SK-N-SH (cell line): ENCODE data around the gene FMR1NB. TPM values are rescaled to one million over a fixed set of nuclear protein-coding genes. Genes with fewer than 3 reads are reported as not detected.

Experiments
- CTCF ChIA-PET: fragments of 300-600, 350-600 bp; formaldehyde crosslinking; extraction: SDS; loops from one replicate; lab custom pipeline; 2021; lab: Yijun Ruan, JAX
- POLR2A ChIA-PET: fragments of 350-600 bp; sonication (Branson Sonifier 250); formaldehyde crosslinking; extraction: SDS; loops from one replicate; lab custom pipeline; 2020; ENCODE audit warnings: antibody characterized with exemption, inconsistent platforms; lab: Yijun Ruan, JAX
- DNase-seq: peaks from one replicate; pipeline ENCODE4 v3.0.0; 2012
- H2AFZ ChIP-seq: fragments of 200-600 bp; sonication (generic); 2 replicates; pipeline ENCODE4 v1.8.1; 2016; ENCODE audit warnings: antibody characterized with exemption, mild to moderate bottlenecking, low read depth
- H3F3A ChIP-seq: fragments of 200-600 bp; sonication (generic); replicated peaks from 2 replicates; pipeline ENCODE3; 2016; ENCODE audit warnings: antibody characterized with exemption, mild to moderate bottlenecking; ENCODE audit not compliant: insufficient read depth
- H3K27ac ChIP-seq, 2 experiments: fragments of 200-500 bp in 1 of 2; fragments of 200-600 bp in 1 of 2; sonication (Bioruptor generic) in 1 of 2; sonication (generic), shearing (Covaris generic) in 1 of 2; 2 replicates each; pipeline versions ENCODE4 v1.5.1 to v1.6.1; 2014 to 2016; ENCODE audit warnings: low read depth in 2 of 2, inconsistent platforms in 1 of 2, low read length in 1 of 2, mild to moderate bottlenecking in 1 of 2, mixed read lengths in 1 of 2
- H3K27me3 ChIP-seq: fragments of 200-600 bp; sonication (generic), shearing (Covaris generic); 2 replicates; pipeline ENCODE4 v1.6.1; 2016; ENCODE audit warnings: mixed run types; ENCODE audit not compliant: insufficient read depth
- H3K36me3 ChIP-seq, 2 experiments: fragments of 200-500 bp in 1 of 2; fragments of 200-600 bp in 1 of 2; sonication (Bioruptor generic) in 1 of 2; sonication (generic) in 1 of 2; replicated peaks in 1 of 2; 2 replicates each; pipeline versions ENCODE3 to v1.5.1; 2014 to 2016; ENCODE audit warnings: low read length in 1 of 2, mild to moderate bottlenecking in 1 of 2; ENCODE audit not compliant: insufficient read depth in 2 of 2, control insufficient read depth in 1 of 2
- H3K4me1 ChIP-seq, 2 experiments: fragments of 200-500 bp in 1 of 2; fragments of 200-600 bp in 1 of 2; sonication (Bioruptor generic) in 1 of 2; sonication (generic), shearing (Covaris generic) in 1 of 2; 2 replicates each; pipeline versions ENCODE4 v1.5.1 to v1.6.1; 2014 to 2016; ENCODE audit warnings: low read depth in 1 of 2, low read length in 1 of 2, mixed run types in 1 of 2; ENCODE audit not compliant: insufficient read depth in 2 of 2, control insufficient read depth in 1 of 2
- H3K4me2 ChIP-seq: fragments of 200-600 bp; sonication (generic), shearing (Covaris generic); 2 replicates; pipeline ENCODE4 v1.6.1; 2017; ENCODE audit warnings: mixed run types
- H3K4me3 ChIP-seq, 2 experiments: fragments of 200-500 bp in 1 of 2; fragments of 200-600 bp in 1 of 2; sonication (Bioruptor generic) in 1 of 2; sonication (generic), shearing (Covaris generic) in 1 of 2; 2 replicates each; pipeline versions ENCODE4 v1.5.1 to v1.8.1; 2014 to 2016; ENCODE audit warnings: low read depth in 2 of 2, inconsistent platforms in 1 of 2, low read length in 1 of 2, mild to moderate bottlenecking in 1 of 2, mixed read lengths in 1 of 2, moderate library complexity in 1 of 2
- H3K79me2 ChIP-seq: fragments of 200-600 bp; sonication (generic); 2 replicates; pipeline ENCODE4 v1.8.1; 2017; ENCODE audit warnings: mild to moderate bottlenecking; ENCODE audit not compliant: insufficient read depth
- H3K9ac ChIP-seq: fragments of 200-600 bp; sonication (generic); 2 replicates; pipeline ENCODE4 v1.6.1; 2017; ENCODE audit warnings: mixed run types
- H3K9me2 ChIP-seq: fragments of 200-600 bp; sonication (generic); 2 replicates; pipeline ENCODE4 v1.6.1; 2017; ENCODE audit warnings: mixed run types
- H3K9me3 ChIP-seq: fragments of 200-600 bp; sonication (generic); 2 replicates; pipeline ENCODE4 v1.6.1; 2017; ENCODE audit warnings: mixed run types, mild to moderate bottlenecking, moderate library complexity
- H4K20me1 ChIP-seq: fragments of 200-600 bp; sonication (generic); 2 replicates; pipeline ENCODE4 v1.6.1; 2017; ENCODE audit warnings: mild to moderate bottlenecking, mixed run types; ENCODE audit not compliant: insufficient read depth
- CHD2 ChIP-seq: fragments of 150-350 bp; IDR thresholded peaks from 2 replicates; pipeline ENCODE4 v1.6.1; 2018; ENCODE audit warnings: low read length; ENCODE audit not compliant: partially characterized antibody
- EP300 ChIP-seq, 2 experiments: IDR thresholded peaks; 2 replicates each; pipeline versions ENCODE4 v1.4.0 to v1.6.1; 2012; ENCODE audit warnings: borderline replicate concordance in 1 of 2, low read depth in 1 of 2, low read length in 1 of 2
- EZH2phosphoT487 ChIP-seq: fragments of 200-600 bp; sonication (generic); IDR thresholded peaks from 2 replicates; pipeline ENCODE4 v1.6.1; 2017; ENCODE audit warnings: low read depth, mixed run types, mild to moderate bottlenecking, antibody characterized with exemption, moderate library complexity, borderline replicate concordance
- FOSL2 ChIP-seq: IDR thresholded peaks from 2 replicates; pipeline ENCODE4 v1.4.0; 2012; ENCODE audit warnings: low read depth, mild to moderate bottlenecking, moderate library complexity, borderline replicate concordance
- FOXM1 ChIP-seq: IDR thresholded peaks from 2 replicates; pipeline ENCODE4 v1.4.0; 2012; ENCODE audit warnings: low read depth, mild to moderate bottlenecking
- IRF3 ChIP-seq: fragments of 150-350 bp; IDR thresholded peaks from 2 replicates; pipeline ENCODE4 v1.6.1; 2016; ENCODE audit warnings: mild to moderate bottlenecking, low read depth, low read length
- MAX ChIP-seq: IDR thresholded peaks from 2 replicates; pipeline ENCODE4 v1.4.0; 2012; ENCODE audit warnings: low read depth
- MXI1 ChIP-seq: IDR thresholded peaks from 2 replicates; pipeline ENCODE4 v1.6.1; 2012; ENCODE audit warnings: mild to moderate bottlenecking, low read depth, low read length, improper control_type of control experiment
- NFIC ChIP-seq: IDR thresholded peaks from 2 replicates; pipeline ENCODE4 v1.4.0; 2012; ENCODE audit warnings: borderline replicate concordance
- NRF1 ChIP-seq: IDR thresholded peaks from 2 replicates; pipeline ENCODE4 v1.6.1; 2012; ENCODE audit warnings: low read depth, mild to moderate bottlenecking, low read length
- POLR2AphosphoS5 ChIP-seq: IDR thresholded peaks from 2 replicates; pipeline ENCODE4 v1.6.1; 2012; ENCODE audit warnings: low read depth, low read length
- RAD21 ChIP-seq: IDR thresholded peaks from 2 replicates; pipeline ENCODE4 v1.6.1; 2012; ENCODE audit warnings: mild to moderate bottlenecking, low read length
- RCOR1 ChIP-seq: fragments of 150-350 bp; IDR thresholded peaks from 2 replicates; pipeline ENCODE4 v1.6.1; 2017; ENCODE audit warnings: antibody characterized with exemption, low read length
- RFX5 ChIP-seq: IDR thresholded peaks from 2 replicates; pipeline ENCODE4 v1.6.1; 2012; ENCODE audit warnings: mild to moderate bottlenecking, improper control_type of control experiment, low read length
- RXRA ChIP-seq: IDR thresholded peaks from 2 replicates; pipeline ENCODE4 v1.4.0; 2012; ENCODE audit warnings: low read depth, mild to moderate bottlenecking, borderline replicate concordance
- TCF12 ChIP-seq: IDR thresholded peaks from 2 replicates; pipeline ENCODE4 v1.4.0; 2012
- YY1 ChIP-seq: IDR thresholded peaks from 2 replicates; pipeline ENCODE4 v1.4.0; 2012; ENCODE audit warnings: low read depth, mild to moderate bottlenecking
- WGBS: methylation state at CpG from one replicate; pipeline ENCODE4 v1.1.6; 2017; ENCODE audit warnings: low lambda C conversion rate; 5-methylcytosine and 5-hydroxymethylcytosine counted together
- polyA plus RNA-seq, 3 experiments: library from polyadenylated mRNA; depleted of rRNA; stranded (reverse); fragments of >200 nt; gene quantifications; 2 replicates each; pipeline ENCODE4 v1.2.3, GENCODE V29; 2012

FMR1NB gene
- polyA plus RNA-seq, 1 of the 3 experiments (the other 2 are of a cell fraction), result not detected

- ChIA-PET CTCF (no interaction called here), POLR2A (no interaction called here)
- no peaks in the 10 kb centered on the region for H4K20me1 ChIP-seq
- H3K9ac ChIP-seq, result no peak overlapping the region
- 0% methylated on average over 1 of the region's 2 CpGs for WGBS
- no peak overlapping the region for H2AFZ ChIP-seq
- H3K9me2 ChIP-seq, result no peaks in the 10 kb centered on the region
- no peak overlapping the region for H3K27ac ChIP-seq
- no peaks in the 10 kb centered on the region for H3F3A ChIP-seq
- H3K4me3 ChIP-seq, result no peak overlapping the region
- H3K4me2 ChIP-seq, result no peak overlapping the region
- H3K4me1 ChIP-seq, result no peaks in the 10 kb centered on the region
- H3K79me2 ChIP-seq, result no peaks in the 10 kb centered on the region
- DNase-seq, result no peak
- peaks cover 0 to 7% of the 10 kb centered on the region in 2 experiments for H3K36me3 ChIP-seq
- no peaks in the 10 kb centered on the region for H3K27me3 ChIP-seq
- no peaks in the 10 kb centered on the region for H3K9me3 ChIP-seq
- TF ChIP-seq RFX5, result no peak
- TF ChIP-seq MAX, result no peak
- TF ChIP-seq NFIC, result no peak
- no peak for TF ChIP-seq RXRA
- no peak for TF ChIP-seq POLR2AphosphoS5
- no peak for TF ChIP-seq RAD21
- no peak for TF ChIP-seq CHD2
- no peak for TF ChIP-seq NRF1
- no peak for TF ChIP-seq IRF3
- TF ChIP-seq EZH2phosphoT487, result no peak
- no peak for TF ChIP-seq EP300 (IDR thresholded peaks at IDR 0.05; ENCODE audit: borderline replicate concordance in 1 of 2, low read depth in 1 of 2, low read length in 1 of 2)
Measured at GRCh38 chrX:147953976-147954375, 27.2 kb upstream of the FMR1NB start.

GRCh38 chrX:147957291-147957690 lies 23.8 kb upstream of the FMR1NB start:
- Histone ChIP-seq H3K9ac (no peak overlapping the region), H3F3A (no peaks in the 10 kb centered on the region), H3K4me1 (no peaks in the 10 kb centered on the region), H3K79me2 (no peaks in the 10 kb centered on the region), H3K4me3 (no peak overlapping the region), H2AFZ (no peak overlapping the region), H3K9me2 (no peaks in the 10 kb centered on the region), H4K20me1 (no peaks in the 10 kb centered on the region), H3K36me3 (no peaks in the 10 kb centered on the region), H3K27ac (no peak overlapping the region), H3K9me3 (no peaks in the 10 kb centered on the region), H3K4me2 (no peak overlapping the region), H3K27me3 (no peaks in the 10 kb centered on the region)
- DNase-seq, result no peak
- TF ChIP-seq YY1, result no peak
- TF ChIP-seq MXI1, result no peak
- TF ChIP-seq IRF3, result no peak
- no peak for TF ChIP-seq FOXM1
- no peak for TF ChIP-seq NRF1
- TF ChIP-seq CHD2, result no peak
- TF ChIP-seq RCOR1, result no peak
- TF ChIP-seq EZH2phosphoT487, result no peak
- TF ChIP-seq FOSL2, result no peak
- TF ChIP-seq NFIC, result no peak
- TF ChIP-seq TCF12, result no peak
- TF ChIP-seq RFX5, result no peak
- 12% methylated on average over 2 of the region's 2 CpGs for WGBS
- POLR2A ChIA-PET, result no interaction called here
- CTCF ChIA-PET, result no interaction called here
